ENCODE measurements around the gene RNF148. TPM values are rescaled to one million over a fixed set of nuclear protein-coding genes. Genes with fewer than 3 reads are reported as not detected.

Gene RNF148
- total and polyA plus RNA-seq, 9 donors = 0.44 TPM; not detected in 8

GRCh38 chr7:122652876-122653275, 49.8 kb downstream of the RNF148 start:
- Histone ChIP-seq H3K27me3 (ENCODE audit: control insufficient read depth, insufficient read depth, low read length) (no peaks in the 10 kb centered on the region), H3K4me1 (ENCODE audit: control insufficient read depth, insufficient read depth, low read length) (no peaks in the 10 kb centered on the region), H3K9me3 (replicated peaks; ENCODE audit: control insufficient read depth, low read depth, low read length) (no peaks in the 10 kb centered on the region), H3K4me3 (ENCODE audit: low read length) (no peak overlapping the region), H3K36me3 (ENCODE audit: control insufficient read depth, insufficient read depth, low read length) (no peaks in the 10 kb centered on the region), H3K27ac (ENCODE audit: low read length) (no peak overlapping the region)
- DNase-seq = no peak
- 72% methylated on average over 3 of the region's 4 CpGs for WGBS (ENCODE audit: insufficient coverage)

Other genes starting within 250 kb of the RNF148 start
- gene RNF133, start 3.8 kb downstream of the RNF148 start, total RNA-seq = 0.22 TPM
- under 1 TPM in 1 of 8 donors, not detected in 7; 0.13 TPM for gene RNF133, start 3.8 kb downstream of the RNF148 start, polyA plus RNA-seq (ENCODE audit: insufficient read depth in 1 of 8, insufficient read length in 8 of 8, low replicate concordance in 1 of 8)
- gene CADPS2, start 183.5 kb upstream of the RNF148 start, total RNA-seq = 11.3 TPM
- 1 to 10 TPM; 4.4 to 8.9 (median 7.4) TPM for gene CADPS2, start 183.5 kb upstream of the RNF148 start, polyA plus RNA-seq (ENCODE audit: insufficient read depth in 1 of 8, insufficient read length in 8 of 8, low replicate concordance in 1 of 8)

Measured in muscle of leg (tissue), 11 donors.